SK-N-SH (cell line): Measurements from ENCODE around the gene PLAC1. TPM values are rescaled to one million over a fixed set of nuclear protein-coding genes. Genes with fewer than 3 reads are reported as not detected.

ENCODE experiments used
- CTCF ChIA-PET: fragments of 300-600, 350-600 bp; formaldehyde crosslinking; extraction: SDS; loops from one replicate; lab custom pipeline; 2021; lab: Yijun Ruan, JAX
- POLR2A ChIA-PET: fragments of 350-600 bp; sonication (Branson Sonifier 250); formaldehyde crosslinking; extraction: SDS; loops from one replicate; lab custom pipeline; 2020; ENCODE audit warnings: antibody characterized with exemption, inconsistent platforms; lab: Yijun Ruan, JAX
- DNase-seq: peaks from one replicate; pipeline ENCODE4 v3.0.0; 2012
- H2AFZ ChIP-seq: fragments of 200-600 bp; sonication (generic); 2 replicates; pipeline ENCODE4 v1.8.1; 2016; ENCODE audit warnings: antibody characterized with exemption, mild to moderate bottlenecking, low read depth
- H3F3A ChIP-seq: fragments of 200-600 bp; sonication (generic); replicated peaks from 2 replicates; pipeline ENCODE3; 2016; ENCODE audit warnings: antibody characterized with exemption, mild to moderate bottlenecking; ENCODE audit not compliant: insufficient read depth
- H3K27ac ChIP-seq, 2 experiments: fragments of 200-500 bp in 1 of 2; fragments of 200-600 bp in 1 of 2; sonication (Bioruptor generic) in 1 of 2; sonication (generic), shearing (Covaris generic) in 1 of 2; 2 replicates each; pipeline versions ENCODE4 v1.5.1 to v1.6.1; 2014 to 2016; ENCODE audit warnings: low read depth in 2 of 2, inconsistent platforms in 1 of 2, low read length in 1 of 2, mild to moderate bottlenecking in 1 of 2, mixed read lengths in 1 of 2
- H3K27me3 ChIP-seq: fragments of 200-600 bp; sonication (generic), shearing (Covaris generic); 2 replicates; pipeline ENCODE4 v1.6.1; 2016; ENCODE audit warnings: mixed run types; ENCODE audit not compliant: insufficient read depth
- H3K36me3 ChIP-seq, 2 experiments: fragments of 200-500 bp in 1 of 2; fragments of 200-600 bp in 1 of 2; sonication (Bioruptor generic) in 1 of 2; sonication (generic) in 1 of 2; replicated peaks in 1 of 2; 2 replicates each; pipeline versions ENCODE3 to v1.5.1; 2014 to 2016; ENCODE audit warnings: low read length in 1 of 2, mild to moderate bottlenecking in 1 of 2; ENCODE audit not compliant: insufficient read depth in 2 of 2, control insufficient read depth in 1 of 2
- H3K4me1 ChIP-seq, 2 experiments: fragments of 200-500 bp in 1 of 2; fragments of 200-600 bp in 1 of 2; sonication (Bioruptor generic) in 1 of 2; sonication (generic), shearing (Covaris generic) in 1 of 2; 2 replicates each; pipeline versions ENCODE4 v1.5.1 to v1.6.1; 2014 to 2016; ENCODE audit warnings: low read depth in 1 of 2, low read length in 1 of 2, mixed run types in 1 of 2; ENCODE audit not compliant: insufficient read depth in 2 of 2, control insufficient read depth in 1 of 2
- H3K4me2 ChIP-seq: fragments of 200-600 bp; sonication (generic), shearing (Covaris generic); 2 replicates; pipeline ENCODE4 v1.6.1; 2017; ENCODE audit warnings: mixed run types
- H3K4me3 ChIP-seq, 2 experiments: fragments of 200-500 bp in 1 of 2; fragments of 200-600 bp in 1 of 2; sonication (Bioruptor generic) in 1 of 2; sonication (generic), shearing (Covaris generic) in 1 of 2; 2 replicates each; pipeline versions ENCODE4 v1.5.1 to v1.8.1; 2014 to 2016; ENCODE audit warnings: low read depth in 2 of 2, inconsistent platforms in 1 of 2, low read length in 1 of 2, mild to moderate bottlenecking in 1 of 2, mixed read lengths in 1 of 2, moderate library complexity in 1 of 2
- H3K79me2 ChIP-seq: fragments of 200-600 bp; sonication (generic); 2 replicates; pipeline ENCODE4 v1.8.1; 2017; ENCODE audit warnings: mild to moderate bottlenecking; ENCODE audit not compliant: insufficient read depth
- H3K9ac ChIP-seq: fragments of 200-600 bp; sonication (generic); 2 replicates; pipeline ENCODE4 v1.6.1; 2017; ENCODE audit warnings: mixed run types
- H3K9me2 ChIP-seq: fragments of 200-600 bp; sonication (generic); 2 replicates; pipeline ENCODE4 v1.6.1; 2017; ENCODE audit warnings: mixed run types
- H3K9me3 ChIP-seq: fragments of 200-600 bp; sonication (generic); 2 replicates; pipeline ENCODE4 v1.6.1; 2017; ENCODE audit warnings: mixed run types, mild to moderate bottlenecking, moderate library complexity
- H4K20me1 ChIP-seq: fragments of 200-600 bp; sonication (generic); 2 replicates; pipeline ENCODE4 v1.6.1; 2017; ENCODE audit warnings: mild to moderate bottlenecking, mixed run types; ENCODE audit not compliant: insufficient read depth
- ELF1 ChIP-seq: IDR thresholded peaks from 2 replicates; pipeline ENCODE4 v1.4.0; 2012
- EZH2phosphoT487 ChIP-seq: fragments of 200-600 bp; sonication (generic); IDR thresholded peaks from 2 replicates; pipeline ENCODE4 v1.6.1; 2017; ENCODE audit warnings: low read depth, mixed run types, mild to moderate bottlenecking, antibody characterized with exemption, moderate library complexity, borderline replicate concordance
- FOSL2 ChIP-seq: IDR thresholded peaks from 2 replicates; pipeline ENCODE4 v1.4.0; 2012; ENCODE audit warnings: low read depth, mild to moderate bottlenecking, moderate library complexity, borderline replicate concordance
- FOXJ3 ChIP-seq: sonication (generic); formaldehyde crosslinking; IDR thresholded peaks from 2 replicates; pipeline ENCODE4 v1.5.1; 2020; ENCODE audit warnings: mild to moderate bottlenecking, missing genetic modification reagents
- FOXM1 ChIP-seq: IDR thresholded peaks from 2 replicates; pipeline ENCODE4 v1.4.0; 2012; ENCODE audit warnings: low read depth, mild to moderate bottlenecking
- GABPA ChIP-seq: IDR thresholded peaks from 2 replicates; pipeline ENCODE4 v1.4.0; 2012; ENCODE audit warnings: low read depth, mild to moderate bottlenecking
- JUND ChIP-seq: IDR thresholded peaks from 2 replicates; pipeline ENCODE4 v1.4.0; 2012
- MXI1 ChIP-seq: IDR thresholded peaks from 2 replicates; pipeline ENCODE4 v1.6.1; 2012; ENCODE audit warnings: mild to moderate bottlenecking, low read depth, low read length, improper control_type of control experiment
- NFIC ChIP-seq: IDR thresholded peaks from 2 replicates; pipeline ENCODE4 v1.4.0; 2012; ENCODE audit warnings: borderline replicate concordance
- NRF1 ChIP-seq: IDR thresholded peaks from 2 replicates; pipeline ENCODE4 v1.6.1; 2012; ENCODE audit warnings: low read depth, mild to moderate bottlenecking, low read length
- POLR2AphosphoS5 ChIP-seq: IDR thresholded peaks from 2 replicates; pipeline ENCODE4 v1.6.1; 2012; ENCODE audit warnings: low read depth, low read length
- RAD21 ChIP-seq: IDR thresholded peaks from 2 replicates; pipeline ENCODE4 v1.6.1; 2012; ENCODE audit warnings: mild to moderate bottlenecking, low read length
- RCOR1 ChIP-seq: fragments of 150-350 bp; IDR thresholded peaks from 2 replicates; pipeline ENCODE4 v1.6.1; 2017; ENCODE audit warnings: antibody characterized with exemption, low read length
- RFX5 ChIP-seq: IDR thresholded peaks from 2 replicates; pipeline ENCODE4 v1.6.1; 2012; ENCODE audit warnings: mild to moderate bottlenecking, improper control_type of control experiment, low read length
- RXRA ChIP-seq: IDR thresholded peaks from 2 replicates; pipeline ENCODE4 v1.4.0; 2012; ENCODE audit warnings: low read depth, mild to moderate bottlenecking, borderline replicate concordance
- SMC3 ChIP-seq: IDR thresholded peaks from 2 replicates; pipeline ENCODE4 v1.6.1; 2012; ENCODE audit warnings: low read depth, low read length, improper control_type of control experiment
- TAF1 ChIP-seq: IDR thresholded peaks from 2 replicates; pipeline ENCODE4 v1.6.1; 2012; ENCODE audit warnings: low read depth, mild to moderate bottlenecking, low read length, moderate library complexity, borderline replicate concordance
- TEAD4 ChIP-seq: IDR thresholded peaks from 2 replicates; pipeline ENCODE4 v1.4.0; 2012; ENCODE audit warnings: mild to moderate bottlenecking, borderline replicate concordance; ENCODE audit not compliant: insufficient read depth
- YY1 ChIP-seq: IDR thresholded peaks from 2 replicates; pipeline ENCODE4 v1.4.0; 2012; ENCODE audit warnings: low read depth, mild to moderate bottlenecking
- WGBS: methylation state at CpG from one replicate; pipeline ENCODE4 v1.1.6; 2017; ENCODE audit warnings: low lambda C conversion rate; 5-methylcytosine and 5-hydroxymethylcytosine counted together
- polyA plus RNA-seq, 3 experiments: library from polyadenylated mRNA; depleted of rRNA; stranded (reverse); fragments of >200 nt; gene quantifications; 2 replicates each; pipeline ENCODE4 v1.2.3, GENCODE V29; 2012
- TF ChIP-seq, protein P1 (sequence below): fragments of 200-600 bp; sonication (generic); IDR thresholded peaks from 2 replicates; pipeline ENCODE4 v1.6.1; 2017; ENCODE audit warnings: antibody characterized with exemption, mild to moderate bottlenecking, moderate library complexity
- TF ChIP-seq, protein P2 (sequence below): IDR thresholded peaks from 2 replicates; pipeline ENCODE4 v1.4.0; 2012; ENCODE audit warnings: low read depth, borderline replicate concordance
- TF ChIP-seq, protein P3 (sequence below): IDR thresholded peaks from 2 replicates; pipeline ENCODE4; 2012
- TF ChIP-seq, protein P4 (sequence below): IDR thresholded peaks from 2 replicates; pipeline ENCODE4 v1.4.0; 2012; ENCODE audit warnings: low read depth
- TF ChIP-seq, protein P5 (sequence below): IDR thresholded peaks from 2 replicates; pipeline ENCODE4 v1.4.0; 2012; ENCODE audit warnings: low read depth, borderline replicate concordance

PLAC1 gene
- polyA plus RNA-seq, 1 of the 3 experiments (the other 2 are of a cell fraction), result 50.9 TPM

DNA sequence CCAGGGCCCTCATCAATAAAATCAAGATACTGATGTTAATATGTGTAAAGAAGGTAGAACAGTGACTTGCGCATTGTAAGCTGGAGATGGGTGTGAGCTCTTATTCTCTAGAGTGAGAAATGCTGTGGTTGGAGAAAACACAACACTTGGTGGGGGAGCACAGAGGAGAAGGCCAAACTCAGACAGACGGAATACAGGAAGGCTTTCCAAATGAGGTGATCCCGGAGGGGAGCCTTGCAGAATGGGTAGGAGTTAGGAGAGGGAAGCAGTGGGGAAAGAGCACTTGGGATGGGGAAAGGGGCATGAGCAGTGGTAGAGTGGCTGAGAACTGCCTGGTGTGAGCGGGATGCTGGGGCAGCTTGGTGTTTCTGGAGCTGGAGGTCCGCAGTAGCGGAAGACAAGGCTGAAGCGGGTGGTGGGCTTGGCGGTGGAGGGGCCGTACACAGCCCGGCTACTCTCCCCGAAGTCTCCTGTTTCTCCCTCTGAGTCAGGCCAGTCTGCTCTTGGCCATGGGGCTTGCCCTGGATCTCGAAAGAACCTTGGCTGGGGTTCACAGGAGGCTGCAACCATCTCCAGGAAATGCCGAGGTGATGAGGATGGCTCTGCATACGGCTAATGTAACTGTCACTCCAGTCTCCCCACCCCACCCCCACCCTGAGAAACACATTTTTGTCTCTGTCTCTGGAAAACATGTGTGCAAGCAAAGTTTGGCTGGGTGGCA lies 11.3 kb upstream of the PLAC1 start (continued):
- TF ChIP-seq, protein P1, sequence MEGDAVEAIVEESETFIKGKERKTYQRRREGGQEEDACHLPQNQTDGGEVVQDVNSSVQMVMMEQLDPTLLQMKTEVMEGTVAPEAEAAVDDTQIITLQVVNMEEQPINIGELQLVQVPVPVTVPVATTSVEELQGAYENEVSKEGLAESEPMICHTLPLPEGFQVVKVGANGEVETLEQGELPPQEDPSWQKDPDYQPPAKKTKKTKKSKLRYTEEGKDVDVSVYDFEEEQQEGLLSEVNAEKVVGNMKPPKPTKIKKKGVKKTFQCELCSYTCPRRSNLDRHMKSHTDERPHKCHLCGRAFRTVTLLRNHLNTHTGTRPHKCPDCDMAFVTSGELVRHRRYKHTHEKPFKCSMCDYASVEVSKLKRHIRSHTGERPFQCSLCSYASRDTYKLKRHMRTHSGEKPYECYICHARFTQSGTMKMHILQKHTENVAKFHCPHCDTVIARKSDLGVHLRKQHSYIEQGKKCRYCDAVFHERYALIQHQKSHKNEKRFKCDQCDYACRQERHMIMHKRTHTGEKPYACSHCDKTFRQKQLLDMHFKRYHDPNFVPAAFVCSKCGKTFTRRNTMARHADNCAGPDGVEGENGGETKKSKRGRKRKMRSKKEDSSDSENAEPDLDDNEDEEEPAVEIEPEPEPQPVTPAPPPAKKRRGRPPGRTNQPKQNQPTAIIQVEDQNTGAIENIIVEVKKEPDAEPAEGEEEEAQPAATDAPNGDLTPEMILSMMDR, result no peak
- TF ChIP-seq, protein P2, sequence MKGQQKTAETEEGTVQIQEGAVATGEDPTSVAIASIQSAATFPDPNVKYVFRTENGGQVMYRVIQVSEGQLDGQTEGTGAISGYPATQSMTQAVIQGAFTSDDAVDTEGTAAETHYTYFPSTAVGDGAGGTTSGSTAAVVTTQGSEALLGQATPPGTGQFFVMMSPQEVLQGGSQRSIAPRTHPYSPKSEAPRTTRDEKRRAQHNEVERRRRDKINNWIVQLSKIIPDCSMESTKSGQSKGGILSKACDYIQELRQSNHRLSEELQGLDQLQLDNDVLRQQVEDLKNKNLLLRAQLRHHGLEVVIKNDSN, result no peak
- peak; percentile 78; the same call in 1 of the 2 replicates for TF ChIP-seq FOXM1
- TF ChIP-seq RAD21, result no peak
- TF ChIP-seq FOSL2, result peak; percentile 81
- peak; percentile 86 for TF ChIP-seq TEAD4
- no peak for TF ChIP-seq MXI1
- TF ChIP-seq NRF1, result no peak
- no peak for TF ChIP-seq SMC3
- TF ChIP-seq FOXJ3 (CRISPR knock-in tag), result no peak
- TF ChIP-seq, all 33 proteins: peak for 15

DNA sequence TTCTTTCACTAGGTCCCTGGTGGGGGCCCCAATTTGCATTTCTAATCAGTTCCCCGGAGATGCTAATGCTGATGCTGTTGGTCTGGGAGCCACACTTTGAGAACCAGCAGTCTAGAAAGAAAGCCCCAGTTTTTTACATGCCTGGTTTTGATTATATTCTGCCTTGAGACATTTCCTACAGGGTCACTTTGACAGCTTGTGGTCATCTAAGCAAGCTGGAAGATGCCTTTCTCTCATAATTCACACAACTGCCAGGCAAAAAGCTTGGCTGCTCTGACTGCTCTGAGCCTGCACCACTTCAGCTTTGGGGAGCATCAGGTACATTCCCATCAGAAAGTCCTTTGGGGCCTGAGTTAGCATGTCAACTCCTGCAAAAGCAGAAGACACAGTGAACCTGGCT lies 5.9 kb upstream of the PLAC1 start:
- Histone ChIP-seq H3K27ac (peak overlapping the region in 1 of 2 experiments; percentile 54; a peak in 1 of 4 replicates), H3K9me2 (no peaks in the 10 kb centered on the region), H3K27me3 (no peaks in the 10 kb centered on the region), H3K4me3 (no peak overlapping the region), H3K4me2 (no peak overlapping the region), H3K9ac (no peak overlapping the region), H3K36me3 (no peaks in the 10 kb centered on the region), H3K79me2 (no peaks in the 10 kb centered on the region), H2AFZ (peak overlapping the region; percentile 11; the same call in 1 of the 2 replicates), H3K9me3 (no peaks in the 10 kb centered on the region), H4K20me1 (no peaks in the 10 kb centered on the region), H3F3A (peaks cover 8% of the 10 kb centered on the region), H3K4me1 (peaks cover 0 to 7% of the 10 kb centered on the region in 2 experiments; a peak in 2 of 4 replicates)
- CTCF ChIA-PET, result no interaction called here
- POLR2A ChIA-PET, result no interaction called here
- WGBS, result 75% methylated on average over 1 of the region's 1 CpG
- no peak for DNase-seq
- TF ChIP-seq FOXM1 (no peak), YY1 (no peak), POLR2AphosphoS5 (no peak), TEAD4 (no peak), RFX5 (no peak), ELF1 (no peak), NFIC (no peak), RXRA (peak; percentile 39; the same call in 1 of the 2 replicates), MXI1 (no peak), TAF1 (no peak), EZH2phosphoT487 (no peak), NRF1 (no peak), GABPA (no peak), RCOR1 (no peak), FOSL2 (no peak), RAD21 (no peak), FOXJ3 (CRISPR knock-in tag) (no peak), JUND (peak; percentile 14; the same call in 1 of the 2 replicates), SMC3 (no peak)
- TF ChIP-seq, protein P3, sequence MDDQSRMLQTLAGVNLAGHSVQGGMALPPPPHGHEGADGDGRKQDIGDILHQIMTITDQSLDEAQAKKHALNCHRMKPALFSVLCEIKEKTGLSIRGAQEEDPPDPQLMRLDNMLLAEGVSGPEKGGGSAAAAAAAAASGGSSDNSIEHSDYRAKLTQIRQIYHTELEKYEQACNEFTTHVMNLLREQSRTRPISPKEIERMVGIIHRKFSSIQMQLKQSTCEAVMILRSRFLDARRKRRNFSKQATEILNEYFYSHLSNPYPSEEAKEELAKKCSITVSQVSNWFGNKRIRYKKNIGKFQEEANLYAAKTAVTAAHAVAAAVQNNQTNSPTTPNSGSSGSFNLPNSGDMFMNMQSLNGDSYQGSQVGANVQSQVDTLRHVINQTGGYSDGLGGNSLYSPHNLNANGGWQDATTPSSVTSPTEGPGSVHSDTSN, result peak; percentile 75
- TF ChIP-seq, protein P4, sequence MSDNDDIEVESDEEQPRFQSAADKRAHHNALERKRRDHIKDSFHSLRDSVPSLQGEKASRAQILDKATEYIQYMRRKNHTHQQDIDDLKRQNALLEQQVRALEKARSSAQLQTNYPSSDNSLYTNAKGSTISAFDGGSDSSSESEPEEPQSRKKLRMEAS, result no peak
- TF ChIP-seq, protein P5, sequence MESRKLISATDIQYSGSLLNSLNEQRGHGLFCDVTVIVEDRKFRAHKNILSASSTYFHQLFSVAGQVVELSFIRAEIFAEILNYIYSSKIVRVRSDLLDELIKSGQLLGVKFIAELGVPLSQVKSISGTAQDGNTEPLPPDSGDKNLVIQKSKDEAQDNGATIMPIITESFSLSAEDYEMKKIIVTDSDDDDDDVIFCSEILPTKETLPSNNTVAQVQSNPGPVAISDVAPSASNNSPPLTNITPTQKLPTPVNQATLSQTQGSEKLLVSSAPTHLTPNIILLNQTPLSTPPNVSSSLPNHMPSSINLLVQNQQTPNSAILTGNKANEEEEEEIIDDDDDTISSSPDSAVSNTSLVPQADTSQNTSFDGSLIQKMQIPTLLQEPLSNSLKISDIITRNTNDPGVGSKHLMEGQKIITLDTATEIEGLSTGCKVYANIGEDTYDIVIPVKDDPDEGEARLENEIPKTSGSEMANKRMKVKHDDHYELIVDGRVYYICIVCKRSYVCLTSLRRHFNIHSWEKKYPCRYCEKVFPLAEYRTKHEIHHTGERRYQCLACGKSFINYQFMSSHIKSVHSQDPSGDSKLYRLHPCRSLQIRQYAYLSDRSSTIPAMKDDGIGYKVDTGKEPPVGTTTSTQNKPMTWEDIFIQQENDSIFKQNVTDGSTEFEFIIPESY, result no peak
- TF ChIP-seq, protein P2, result no peak
